ENCODE results near the gene MXI1.
A peak's percentile ranks its signal among the peaks of the same experiment; 100 is the strongest.

MXI1 gene

GRCh38 chr10:110274072-110274627, 66.7 kb downstream of the MXI1 start:
- no peak for DNase-seq (ENCODE audit: low read depth in 3 of 3, low spot score in 1 of 3)

GRCh38 chr10:110274647-110275046, 67.2 kb downstream of the MXI1 start:
- DNase-seq (ENCODE audit: low read depth in 3 of 3, low spot score in 1 of 3) = no peak

GRCh38 chr10:110275128-110275729, 67.8 kb downstream of the MXI1 start:
- no peak for DNase-seq (ENCODE audit: low read depth in 3 of 3, low spot score in 1 of 3)

GRCh38 chr10:110276603-110277002, 69.2 kb downstream of the MXI1 start:
- DNase-seq (ENCODE audit: low read depth in 3 of 3, low spot score in 1 of 3) = no peak

- DNase-seq (ENCODE audit: low read depth in 3 of 3, low spot score in 1 of 3) = no peak
Observed at GRCh38 chr10:110277591-110277990, 70.2 kb downstream of the MXI1 start.

GRCh38 chr10:110278562-110279406, 71.4 kb downstream of the MXI1 start:
- DNase-seq (ENCODE audit: low read depth in 3 of 3, low spot score in 1 of 3) = no peak

- DNase-seq (ENCODE audit: low read depth in 3 of 3, low spot score in 1 of 3) = peak in 2 of 3 donors; percentile 6 to 17
Observed at GRCh38 chr10:110279407-110279986, 72.1 kb downstream of the MXI1 start.

GRCh38 chr10:110284262-110284661, 76.9 kb downstream of the MXI1 start:
- no peak for DNase-seq (ENCODE audit: low read depth in 3 of 3, low spot score in 1 of 3)

- no peak for DNase-seq (ENCODE audit: low read depth in 3 of 3, low spot score in 1 of 3)
Observed at GRCh38 chr10:110285501-110285900, 78.1 kb downstream of the MXI1 start.

GRCh38 chr10:110286841-110287240, 79.4 kb downstream of the MXI1 start:
- DNase-seq (ENCODE audit: low read depth in 3 of 3, low spot score in 1 of 3) = no peak

- DNase-seq (ENCODE audit: low read depth in 3 of 3, low spot score in 1 of 3) = no peak
Observed at GRCh38 chr10:110296966-110297365, 89.6 kb downstream of the MXI1 start.

- no peak for DNase-seq (ENCODE audit: low read depth in 3 of 3, low spot score in 1 of 3)
Observed at GRCh38 chr10:110300486-110300986, 93.1 kb downstream of the MXI1 start.

- DNase-seq (ENCODE audit: low read depth in 3 of 3, low spot score in 1 of 3) = no peak
Observed at GRCh38 chr10:110303681-110304080, 96.3 kb downstream of the MXI1 start.

- no peak for DNase-seq (ENCODE audit: low read depth in 3 of 3, low spot score in 1 of 3)
Observed at GRCh38 chr10:110304394-110304779, 97.0 kb downstream of the MXI1 start.

GRCh38 chr10:110304780-110305421, 97.5 kb downstream of the MXI1 start, which contains the start of gene SMNDC1:
TSS of gene SMNDC1 (minus strand) at chr10:110304920. CDS start at chr10:110303587, 1,333 bp downstream.
- DNase-seq (ENCODE audit: low read depth in 3 of 3, low spot score in 1 of 3) = peak; percentile 91 to 96 (median 96)

GRCh38 chr10:110305767-110306451, 98.5 kb downstream of the MXI1 start:
- peak in 2 of 3 donors; percentile 30 to 36 for DNase-seq (ENCODE audit: low read depth in 3 of 3, low spot score in 1 of 3)

GRCh38 chr10:110306452-110306768, 99.0 kb downstream of the MXI1 start:
- no peak for DNase-seq (ENCODE audit: low read depth in 3 of 3, low spot score in 1 of 3)

GRCh38 chr10:110307805-110308204, 100.4 kb downstream of the MXI1 start:
- DNase-seq (ENCODE audit: low read depth in 3 of 3, low spot score in 1 of 3) = no peak

- no peak for DNase-seq (ENCODE audit: low read depth in 3 of 3, low spot score in 1 of 3)
Observed at GRCh38 chr10:110310741-110311140, 103.3 kb downstream of the MXI1 start.

- DNase-seq (ENCODE audit: low read depth in 3 of 3, low spot score in 1 of 3) = peak in 1 of 3 donors; percentile 3
Observed at GRCh38 chr10:110311357-110311949, 104.0 kb downstream of the MXI1 start.

Measured in stimulated activated CD4-positive, alpha-beta T cell treated with anti-CD3 and anti-CD28 coated beads, TNF-alpha, amount 100 ng/mL, for 1 hour (primary cell).